HepG2 (cell line): Measurements from ENCODE around the gene EXOC3L4. TPM values are rescaled to one million over a fixed set of nuclear protein-coding genes. Genes with fewer than 3 reads are reported as not detected.

Experiments used
- ARID4A ChIP-seq: sonication (generic); formaldehyde crosslinking; IDR thresholded peaks from 2 replicates; pipeline ENCODE4 v1.5.0; 2020; ENCODE audit warnings: mild to moderate bottlenecking, missing genetic modification reagents, borderline replicate concordance
- ATF7 ChIP-seq, 2 experiments: fragments of 450-650 bp in 1 of 2; sonication (generic) in 1 of 2; formaldehyde crosslinking in 1 of 2; IDR thresholded peaks; 2 replicates each; pipeline versions ENCODE4 v1.4.0 to v1.6.1; 2016 to 2020; ENCODE audit warnings: antibody characterized with exemption in 1 of 2, mild to moderate bottlenecking in 1 of 2, missing genetic modification reagents in 1 of 2
- ESRRA ChIP-seq: sonication (generic); formaldehyde crosslinking; IDR thresholded peaks from 2 replicates; pipeline ENCODE4 v1.5.1; 2020; ENCODE audit warnings: mild to moderate bottlenecking, low read depth, missing genetic modification reagents
- ETV6 ChIP-seq: sonication (generic); formaldehyde crosslinking; conservative IDR thresholded peaks from 2 replicates; pipeline ENCODE4 v1.4.0; 2020; ENCODE audit warnings: missing genetic modification reagents
- MAZ ChIP-seq, 2 experiments: sonication (generic) in 1 of 2; formaldehyde crosslinking in 1 of 2; IDR thresholded peaks; 2 replicates each; pipeline versions ENCODE4 v1.5.0 to v1.6.1; 2012 to 2020; ENCODE audit warnings: low read depth in 2 of 2, mild to moderate bottlenecking in 2 of 2, borderline replicate concordance in 1 of 2, improper control_type of control experiment in 1 of 2, low read length in 1 of 2, missing genetic modification reagents in 1 of 2, moderate library complexity in 1 of 2
- MXI1 ChIP-seq: IDR thresholded peaks from 3 replicates; pipeline ENCODE4 v1.6.1; 2012; ENCODE audit warnings: low read depth, low read length, inconsistent platforms, borderline replicate concordance
- REST ChIP-seq, 2 experiments: IDR thresholded peaks; 2 replicates each; pipeline ENCODE4 v1.6.1; 2011 to 2012; ENCODE audit warnings: low read length in 2 of 2, borderline replicate concordance in 1 of 2, low read depth in 1 of 2, mild to moderate bottlenecking in 1 of 2, moderate library complexity in 1 of 2
- RFX1 ChIP-seq: fragments of 450-650 bp; IDR thresholded peaks from 2 replicates; pipeline ENCODE4 v1.6.1; 2017
- RFXAP ChIP-seq: sonication (generic); formaldehyde crosslinking; IDR thresholded peaks from 2 replicates; pipeline ENCODE4 v1.4.0; 2020; ENCODE audit warnings: missing genetic modification reagents, borderline replicate concordance
- RXRB ChIP-seq: IDR thresholded peaks from 2 replicates; pipeline ENCODE4 v1.6.1; 2016; ENCODE audit warnings: borderline replicate concordance, missing genetic modification reagents, missing compliant biosample characterization
- SKI ChIP-seq: fragments of 450-650 bp; IDR thresholded peaks from one replicate; pipeline ENCODE4 v1.6.1; 2018; ENCODE audit warnings: mild to moderate bottlenecking; ENCODE audit not compliant: partially characterized antibody
- SP4 ChIP-seq: sonication (generic); formaldehyde crosslinking; IDR thresholded peaks from 2 replicates; pipeline ENCODE4 v1.8.1; 2023; ENCODE audit warnings: mild to moderate bottlenecking, missing genetic modification reagents
- TFDP1 ChIP-seq: IDR thresholded peaks from 2 replicates; pipeline ENCODE4 v1.6.1; 2016; ENCODE audit warnings: missing compliant biosample characterization, missing genetic modification reagents, borderline replicate concordance
- ZFX ChIP-seq: sonication (generic); formaldehyde crosslinking; IDR thresholded peaks from 2 replicates; pipeline ENCODE4 v1.4.0; 2020; ENCODE audit warnings: mild to moderate bottlenecking, low read depth, missing genetic modification reagents, moderate library complexity
- ZNF574 ChIP-seq: sonication (generic); formaldehyde crosslinking; IDR thresholded peaks from 2 replicates; pipeline ENCODE4 v1.4.0; 2020; ENCODE audit warnings: missing genetic modification reagents
- ZNF749 ChIP-seq: sonication (generic); formaldehyde crosslinking; IDR thresholded peaks from 2 replicates; pipeline ENCODE4 v1.8.0; 2022; ENCODE audit warnings: mild to moderate bottlenecking, missing genetic modification reagents, moderate library complexity, borderline replicate concordance
- polyA plus RNA-seq, 8 experiments: library from polyadenylated mRNA; depleted of rRNA in 3 of 8; stranded (reverse) in 7 of 8; unstranded in 1 of 8; fragments of >200 nt; fragmentation: Illumina TruSeq in 4 of 8; extraction: Trizol in 4 of 8; gene quantifications; 2 replicates each; pipeline versions ENCODE4 v1.2.1 to v1.2.3, GENCODE V29; 2011 to 2016; ENCODE audit warnings: low read depth in 4 of 8, missing spikeins in 1 of 8, mixed read lengths in 1 of 8; ENCODE audit not compliant: insufficient read depth in 1 of 8
- total RNA-seq, 5 experiments: library from RNA; depleted of rRNA; stranded (reverse); fragments of >200 nt; fragmentation: Illumina TruSeq; extraction: Trizol; gene quantifications; 2 replicates each; pipeline ENCODE4 v1.2.3, GENCODE V29; 2016; ENCODE audit warnings: low read depth in 1 of 5

EXOC3L4 gene
- total and polyA plus RNA-seq, 2 of the 13 experiments (the other 11 are each of a cell fraction or from before 2014, with no cell fraction given): 11.8 to 27.0 TPM

GRCh38 chr14:103126873-103127304 lies 32.4 kb downstream of the EXOC3L4 start (continued):
- no peak; the same call in 1 of the 2 replicates for TF ChIP-seq ARID4A (CRISPR knock-in tag)
- no peak for TF ChIP-seq RXRB (CRISPR knock-in tag)
- no peak for TF ChIP-seq ZNF749 (CRISPR knock-in tag)
- TF ChIP-seq MAZ (IDR thresholded peaks at IDR 0.05; ENCODE audit: borderline replicate concordance, low read depth, low read length): no peak
- TF ChIP-seq MAZ (CRISPR knock-in tag; IDR thresholded peaks at IDR 0.05; ENCODE audit: low read depth): 0 out of 2 replicates have a peak, but pooled peaks have one; percentile 48
- TF ChIP-seq ATF7 (IDR thresholded peaks at IDR 0.05): no peak
- no peak for TF ChIP-seq ATF7 (CRISPR knock-in tag; IDR thresholded peaks at IDR 0.05)
- TF ChIP-seq ESRRA: no peak
- TF ChIP-seq TFDP1 (CRISPR knock-in tag): peak; percentile 63; the same call in 1 of the 2 replicates
- no peak for TF ChIP-seq RFX1
- TF ChIP-seq REST (IDR thresholded peaks at IDR 0.05; ENCODE audit: borderline replicate concordance in 1 of 2, low read depth in 1 of 2, low read length in 2 of 2): peak; percentile 38 to 66
- TF ChIP-seq ETV6 (CRISPR knock-in tag): no peak
- TF ChIP-seq SP4: peak; percentile 44; the same call in 1 of the 2 replicates
- peak; percentile 42; the same call in 1 of the 3 replicates for TF ChIP-seq MXI1
- no peak for TF ChIP-seq RFXAP (CRISPR knock-in tag)
- no peak for TF ChIP-seq ZNF574 (CRISPR knock-in tag)
- peak; percentile 45; the same call in 1 of the 2 replicates for TF ChIP-seq ZFX
- TF ChIP-seq SKI: peak; percentile 78
